DMS 273 treated with DMSO at 0.1 percent for 48 hours (cell line): ENCODE measurements around the gene PA2G4.
"Not testable (repeated sequence)": the region's sequence is repeated elsewhere in the genome, so short reads cannot be mapped to it uniquely, and the experiment has no call there.

ENCODE experiments used
- DNase-seq: peaks from one replicate; lab custom pipeline; 2025; lab: John Stamatoyannopoulos, UW

Gene PA2G4

DNA sequence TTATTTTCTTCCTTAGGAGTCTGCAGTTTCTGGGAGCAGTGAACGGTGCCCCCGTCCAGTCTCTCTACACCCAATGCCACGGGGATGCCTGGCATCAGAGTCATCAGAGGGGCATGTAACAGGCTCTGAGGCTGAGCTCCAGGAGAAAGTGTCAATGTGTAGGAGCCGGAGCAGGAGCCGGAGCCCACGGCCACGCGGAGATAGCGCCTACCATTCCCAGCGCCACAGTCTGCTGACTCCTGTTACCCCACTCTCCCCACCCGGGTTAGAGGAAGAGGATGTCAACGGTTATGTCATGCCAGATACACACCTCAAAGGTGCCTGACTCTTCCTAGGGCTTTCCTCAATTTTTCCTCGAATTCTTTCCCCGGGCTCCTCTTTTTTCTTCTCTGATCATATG lies 3.3 kb upstream of the PA2G4 start:
- no peak for DNase-seq

DNA sequence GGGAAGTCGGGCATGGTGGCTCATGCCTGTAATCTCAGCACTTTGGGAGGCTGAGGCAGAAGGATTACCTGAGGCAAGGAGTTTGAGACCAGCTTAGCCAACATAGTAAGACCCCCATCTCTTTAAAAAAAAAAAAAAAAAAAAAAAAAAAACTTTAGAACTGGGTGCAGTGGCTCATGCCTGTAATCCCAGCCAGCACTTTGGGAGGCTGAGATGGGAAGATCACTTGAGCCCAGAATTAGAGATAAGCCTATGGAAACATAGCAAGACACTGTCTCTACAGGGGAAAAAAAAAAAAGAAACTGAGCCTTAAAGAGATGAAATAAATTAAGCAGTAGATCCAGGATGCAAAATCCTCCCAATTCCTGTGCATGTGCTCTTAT lies 1.7 kb upstream of the PA2G4 start:
- no peak for DNase-seq

DNA sequence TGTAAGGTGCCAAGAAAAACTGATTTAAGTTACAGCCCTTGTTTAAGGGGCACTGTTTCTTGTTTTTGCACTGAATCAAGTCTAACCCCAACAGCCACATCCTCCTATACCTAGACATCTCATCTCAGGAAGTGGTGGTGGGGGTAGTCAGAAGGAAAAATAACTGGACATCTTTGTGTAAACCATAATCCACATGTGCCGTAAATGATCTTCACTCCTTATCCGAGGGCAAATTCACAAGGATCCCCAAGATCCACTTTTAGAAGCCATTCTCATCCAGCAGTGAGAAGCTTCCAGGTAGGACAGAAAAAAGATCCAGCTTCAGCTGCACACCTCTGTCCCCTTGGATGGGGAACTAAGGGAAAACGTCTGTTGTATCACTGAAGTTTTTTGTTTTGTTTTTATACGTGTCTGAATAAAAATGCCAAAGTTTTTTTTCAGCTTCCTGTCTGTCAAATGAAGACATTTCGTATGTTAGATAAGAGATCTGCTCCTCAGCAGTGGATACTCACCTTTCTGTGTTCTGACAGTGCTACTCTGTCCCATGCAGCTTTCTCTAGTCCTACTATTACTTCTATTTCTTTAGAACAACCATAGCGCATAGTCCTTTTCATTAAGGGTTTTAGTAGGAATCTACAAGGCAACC lies 1.2 kb upstream of the PA2G4 start:
- no peak for DNase-seq

DNA sequence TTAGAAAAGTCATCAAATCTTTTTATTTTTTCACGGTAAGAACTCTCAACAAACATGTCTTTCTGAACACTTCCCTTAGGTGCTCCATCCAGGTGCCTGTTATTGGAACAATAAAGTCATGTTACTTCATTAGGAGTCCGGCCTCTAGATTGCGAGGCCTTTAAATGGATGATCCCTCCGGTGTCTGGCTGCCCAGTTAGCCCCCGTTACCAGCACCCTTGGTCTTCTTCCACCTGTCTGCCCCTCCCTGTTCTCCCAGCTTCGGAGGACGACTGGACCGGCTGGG lies 593 bp upstream of the PA2G4 start:
- no peak for DNase-seq

DNA sequence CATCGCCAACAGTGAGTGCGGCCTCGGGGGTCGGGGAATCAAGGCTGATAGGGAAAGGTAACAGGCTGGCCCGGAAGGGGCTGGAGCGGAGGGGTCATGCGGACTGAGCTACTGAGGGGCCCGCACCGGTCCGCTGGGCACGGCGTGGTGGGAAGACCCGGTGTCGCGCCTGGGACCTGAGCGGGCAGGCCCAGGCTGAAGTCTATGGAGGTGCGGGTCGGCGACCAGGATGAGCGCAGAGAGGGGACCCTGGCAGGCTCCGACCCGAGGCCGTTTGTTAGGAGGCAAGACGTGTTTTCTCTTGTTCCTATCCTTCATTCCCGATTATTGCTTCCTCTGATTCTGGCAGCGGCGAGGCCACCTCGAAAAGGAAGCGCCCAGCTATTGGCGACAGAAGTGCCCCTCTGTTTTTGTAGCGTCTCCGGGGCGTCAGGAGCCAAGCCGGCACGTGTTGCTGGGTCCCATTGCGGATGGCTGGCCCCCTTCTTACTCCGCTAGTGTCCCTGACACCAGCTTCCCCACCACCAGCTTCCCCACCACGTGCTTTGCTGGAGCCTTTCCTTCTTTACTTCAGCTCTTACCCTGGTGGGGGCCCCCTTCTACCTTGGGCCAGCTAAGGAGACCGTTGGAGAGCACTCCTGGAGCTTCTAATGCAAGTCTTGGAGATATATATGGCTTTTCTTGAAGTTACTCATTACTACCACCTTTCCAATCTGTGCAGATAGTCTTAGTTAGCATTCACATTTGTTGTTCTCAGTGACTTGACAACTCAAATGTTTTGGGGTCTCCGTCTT lies 653 bp downstream of the PA2G4 start:
- DNase-seq: no peak

DNA sequence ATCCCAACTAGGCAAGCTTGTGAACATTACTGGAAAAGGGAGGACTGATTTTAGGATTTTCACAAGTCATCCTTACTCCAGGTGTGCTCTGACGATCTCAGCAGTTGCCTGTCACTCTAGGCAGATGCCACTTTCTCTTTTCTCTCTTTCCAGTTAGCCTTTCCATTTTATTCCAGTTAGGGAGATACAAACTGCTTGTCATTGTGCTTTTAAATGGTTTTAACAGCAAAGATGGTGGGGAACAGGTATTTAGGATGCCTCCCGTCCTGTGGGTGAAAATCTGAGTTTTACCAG lies 1.2 kb downstream of the PA2G4 start:
- no peak for DNase-seq

DNA sequence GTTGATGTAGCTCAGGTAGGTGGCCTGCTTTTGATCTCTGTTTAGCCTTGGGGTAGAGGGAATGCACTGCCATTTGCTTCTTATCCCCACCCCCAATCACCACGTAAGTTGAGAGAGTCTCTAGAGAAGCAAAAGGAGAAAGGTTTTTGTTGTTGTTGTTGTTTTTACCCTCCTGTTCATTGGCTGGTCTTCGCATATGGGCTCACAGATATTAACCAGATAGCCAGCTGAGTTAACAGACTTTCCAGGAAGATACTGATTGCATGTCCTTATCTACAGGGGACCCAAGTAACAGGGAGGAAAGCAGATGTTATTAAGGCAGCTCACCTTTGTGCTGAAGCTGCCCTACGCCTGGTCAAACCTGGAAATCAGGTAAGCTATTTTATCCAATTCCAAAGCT lies 2.9 kb downstream of the PA2G4 start:
- no peak for DNase-seq

DNA sequence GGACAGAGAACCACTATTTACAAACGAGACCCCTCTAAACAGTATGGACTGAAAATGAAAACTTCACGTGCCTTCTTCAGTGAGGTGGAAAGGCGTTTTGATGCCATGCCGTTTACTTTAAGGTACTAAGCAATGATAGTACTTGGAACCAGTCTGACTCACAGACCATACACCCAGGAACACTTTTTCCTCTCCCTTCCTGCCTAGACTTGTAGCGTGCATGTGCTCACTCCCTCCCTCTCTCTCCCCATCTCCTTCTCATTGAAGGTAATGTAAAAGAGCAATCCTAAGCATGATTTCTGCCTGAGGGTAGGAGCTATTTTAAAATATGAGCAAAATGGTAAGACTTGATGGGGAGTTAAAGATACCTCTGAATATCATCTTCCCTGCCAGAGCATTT lies 6.2 kb downstream of the PA2G4 start:
- no peak for DNase-seq

DNA sequence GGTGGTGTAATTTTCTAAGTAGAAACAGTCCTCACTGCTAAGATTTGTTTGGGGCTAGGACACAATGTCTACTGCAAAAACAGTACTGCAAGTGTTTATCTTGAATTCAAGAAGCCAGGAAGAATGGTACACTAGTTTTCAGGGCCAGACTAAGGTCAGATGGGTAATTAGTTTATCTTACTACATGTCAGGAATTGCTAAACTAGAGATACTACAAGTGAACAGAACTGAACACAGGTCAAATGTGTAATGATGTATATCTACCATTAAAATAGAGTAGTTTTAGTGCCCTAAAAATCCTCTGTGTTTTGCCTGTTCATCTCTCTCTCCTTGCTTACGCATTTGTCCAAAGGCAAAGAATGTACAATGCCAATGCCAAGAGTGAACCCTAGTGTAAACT lies 9.7 kb downstream of the PA2G4 start:
- DNase-seq: no peak

DNA sequence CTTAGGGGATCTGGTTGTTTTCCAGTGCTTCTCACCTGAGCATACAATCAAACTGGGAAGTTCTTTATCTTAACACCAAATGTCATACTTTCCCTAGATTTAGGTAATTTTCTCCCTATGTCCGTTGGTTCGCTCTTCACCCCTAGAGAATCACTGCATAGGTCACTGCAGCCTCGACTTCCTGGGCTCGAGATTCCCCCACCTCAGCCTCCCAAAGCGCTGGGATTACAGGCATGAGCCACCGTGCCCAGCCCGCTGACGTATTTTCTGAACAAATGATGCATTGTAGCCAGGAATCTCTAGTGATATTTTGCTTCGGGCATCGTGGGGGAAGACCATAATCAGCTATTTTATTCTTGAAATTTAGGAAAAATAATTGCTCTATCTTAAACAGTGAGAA lies 11.0 kb downstream of the PA2G4 start:
- no peak for DNase-seq

DNA sequence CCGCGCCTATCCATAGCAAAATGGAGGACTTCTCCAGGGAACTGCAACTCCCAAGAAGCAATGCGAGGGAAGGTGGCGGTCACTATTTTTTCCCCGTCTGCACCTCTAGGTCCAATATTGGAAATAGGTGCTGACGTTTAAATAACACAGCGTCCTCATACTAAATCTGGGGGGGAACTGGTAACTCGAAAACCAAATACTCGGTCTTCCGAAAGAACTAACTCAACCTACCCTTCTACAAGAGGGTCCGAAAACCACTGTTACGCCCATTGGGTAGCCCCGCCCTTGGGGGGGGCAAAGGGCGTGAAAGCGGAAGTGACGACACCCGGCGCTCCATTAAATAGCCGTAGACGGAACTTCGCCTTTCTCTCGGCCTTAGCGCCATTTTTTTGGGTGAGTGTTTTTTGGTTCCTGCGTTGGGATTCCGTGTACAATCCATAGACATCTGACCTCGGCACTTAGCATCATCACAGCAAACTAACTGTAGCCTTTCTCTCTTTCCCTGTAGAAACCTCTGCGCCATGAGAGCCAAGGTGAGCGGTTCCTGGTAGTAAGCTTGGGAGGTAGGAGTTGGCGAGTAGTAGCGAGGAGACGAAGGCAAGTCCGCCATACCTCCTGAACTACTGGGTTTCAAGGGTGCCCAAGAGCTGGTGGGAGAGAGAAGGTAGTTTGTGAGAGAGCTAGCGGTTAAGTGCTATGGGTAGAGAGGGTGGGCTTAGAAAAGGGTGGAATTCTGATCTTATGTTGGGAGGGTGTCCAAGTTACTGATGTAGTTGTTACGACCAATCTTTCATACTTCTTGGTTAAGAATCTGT lies 12.1 kb downstream of the PA2G4 start, which contains the start of gene RPL41:
Gene RPL41 (plus strand): TSS at position 367 of the 815 bp plus-strand sequence.
- DNase-seq: peak; percentile 67

DNA sequence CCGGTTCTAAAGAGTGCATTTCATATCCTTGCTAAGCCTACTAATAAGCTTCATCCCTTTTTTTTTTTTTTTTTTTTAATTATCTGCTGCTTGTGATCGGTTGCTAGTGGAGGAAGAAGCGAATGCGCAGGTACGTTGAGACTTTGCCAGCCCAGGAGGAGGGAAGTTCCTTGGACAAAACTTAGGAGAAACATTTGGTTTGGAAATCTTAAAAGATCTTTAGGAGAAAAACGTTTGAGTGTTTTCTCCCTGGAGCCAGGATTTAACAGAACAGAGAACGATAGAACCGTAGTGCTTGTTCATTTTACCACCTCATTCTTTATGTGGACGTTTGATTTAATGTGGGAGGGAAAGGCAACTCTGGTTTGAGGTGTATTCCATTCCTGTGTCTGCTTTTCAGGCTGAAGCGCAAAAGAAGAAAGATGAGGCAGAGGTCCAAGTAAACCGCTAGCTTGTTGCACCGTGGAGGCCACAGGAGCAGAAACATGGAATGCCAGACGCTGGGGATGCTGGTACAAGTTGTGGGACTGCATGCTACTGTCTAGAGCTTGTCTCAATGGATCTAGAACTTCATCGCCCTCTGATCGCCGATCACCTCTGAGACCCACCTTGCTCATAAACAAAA lies 12.8 kb downstream of the PA2G4 start:
- not testable (repeated sequence) for DNase-seq

DNA sequence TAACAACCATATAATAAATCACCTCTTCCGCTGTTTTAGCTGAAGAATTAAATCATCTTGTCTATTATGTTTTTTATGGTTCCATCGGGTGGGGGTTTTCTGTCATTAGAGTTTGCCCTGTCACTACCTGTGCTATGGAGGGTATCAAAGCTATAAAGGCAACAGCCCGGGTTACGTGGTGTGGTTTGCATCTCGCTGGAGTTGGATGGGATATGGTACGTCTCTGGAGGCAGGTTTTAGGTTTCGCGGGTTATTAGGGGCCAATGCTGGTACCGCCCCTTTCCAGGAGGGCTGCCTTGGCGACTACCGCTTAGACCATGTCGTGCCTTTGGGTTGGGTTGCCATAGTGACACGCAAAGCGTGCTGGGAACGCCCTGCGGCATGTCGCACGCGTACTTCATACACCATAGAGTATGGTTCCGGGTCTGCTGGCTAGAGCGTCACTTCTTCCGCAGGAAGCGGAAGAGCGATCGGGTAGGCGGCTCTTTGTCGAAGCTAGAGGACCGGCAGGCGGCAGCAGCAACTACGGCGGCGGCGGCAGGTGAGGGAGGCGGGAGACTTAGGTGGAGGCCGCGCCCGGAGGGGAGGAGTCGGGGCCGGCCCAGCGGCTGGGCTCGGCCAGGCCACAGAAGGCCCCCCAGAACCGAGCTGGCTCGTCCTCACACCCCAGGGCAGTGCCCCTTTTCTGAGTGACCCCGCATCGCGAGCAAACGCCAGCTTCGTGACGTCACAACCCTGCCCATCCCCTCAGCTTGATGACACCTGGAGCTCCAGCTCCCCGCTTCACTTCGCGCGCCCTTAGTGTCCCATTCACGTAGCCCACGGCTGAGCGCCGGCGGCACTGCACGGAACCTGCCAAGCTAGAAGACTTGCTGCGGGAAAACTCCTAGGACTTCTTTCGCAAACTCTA lies 13.7 kb downstream of the PA2G4 start, which contains the start of gene ZC3H10:
Gene ZC3H10 (plus strand): TSS at position 489 of the 910 bp plus-strand sequence. CDS start 2,297 bp downstream, outside the sequence.
- DNase-seq: peak; percentile 99

DNA sequence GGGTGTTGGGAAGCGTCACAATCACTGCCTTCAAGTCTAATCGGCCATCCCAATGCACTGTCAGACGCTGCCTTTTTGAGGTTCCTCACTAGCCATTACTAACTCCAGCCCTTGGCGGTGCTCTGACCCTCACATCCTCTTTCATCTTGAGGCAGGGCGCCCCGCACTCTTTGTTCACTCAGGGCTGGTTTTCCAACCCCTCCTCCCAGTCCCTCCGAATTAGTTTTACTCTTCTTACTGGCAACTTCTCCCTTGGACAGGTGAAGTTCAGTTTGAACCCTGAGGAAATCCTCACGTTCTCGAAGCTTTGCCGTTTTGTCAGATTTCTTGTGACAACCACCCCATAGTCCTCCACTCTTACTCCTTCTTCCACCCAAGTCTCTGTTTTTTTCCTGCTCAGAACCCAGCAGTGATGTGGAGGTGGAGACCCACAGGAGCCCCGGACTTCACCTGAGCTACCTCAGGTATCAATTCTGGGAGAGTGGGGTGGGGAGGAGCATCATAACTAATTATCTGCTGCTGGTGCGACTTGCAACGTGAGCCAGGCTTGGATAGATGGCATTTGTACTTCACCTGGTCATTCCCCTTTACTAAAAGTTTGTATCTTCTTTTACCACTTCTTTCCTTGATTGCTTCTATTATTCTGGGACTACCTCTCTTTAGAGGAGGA lies 14.5 kb downstream of the PA2G4 start:
- DNase-seq: no peak

DNA sequence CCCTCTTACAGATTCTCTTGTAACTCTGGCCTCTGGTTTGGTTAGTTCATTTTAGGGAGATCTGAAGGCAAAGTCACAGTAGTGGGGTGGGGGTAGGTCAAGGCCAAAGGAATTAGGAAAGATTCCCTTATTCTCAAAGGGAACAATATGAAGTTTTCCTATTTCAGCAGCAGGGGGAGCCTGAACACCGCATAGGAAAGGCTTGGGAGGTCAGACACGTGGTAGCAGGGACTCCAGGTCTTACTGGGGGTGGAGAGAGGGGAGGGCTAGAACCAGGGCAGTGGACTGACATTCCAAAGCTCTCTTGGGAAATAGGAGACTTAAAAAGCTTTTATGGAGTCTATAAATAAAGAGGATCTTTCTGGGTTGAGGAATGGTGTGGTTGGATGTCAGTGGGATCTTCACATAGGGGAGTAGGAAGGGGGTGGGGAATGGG lies 15.0 kb downstream of the PA2G4 start:
- DNase-seq: peak; percentile 36

DNA sequence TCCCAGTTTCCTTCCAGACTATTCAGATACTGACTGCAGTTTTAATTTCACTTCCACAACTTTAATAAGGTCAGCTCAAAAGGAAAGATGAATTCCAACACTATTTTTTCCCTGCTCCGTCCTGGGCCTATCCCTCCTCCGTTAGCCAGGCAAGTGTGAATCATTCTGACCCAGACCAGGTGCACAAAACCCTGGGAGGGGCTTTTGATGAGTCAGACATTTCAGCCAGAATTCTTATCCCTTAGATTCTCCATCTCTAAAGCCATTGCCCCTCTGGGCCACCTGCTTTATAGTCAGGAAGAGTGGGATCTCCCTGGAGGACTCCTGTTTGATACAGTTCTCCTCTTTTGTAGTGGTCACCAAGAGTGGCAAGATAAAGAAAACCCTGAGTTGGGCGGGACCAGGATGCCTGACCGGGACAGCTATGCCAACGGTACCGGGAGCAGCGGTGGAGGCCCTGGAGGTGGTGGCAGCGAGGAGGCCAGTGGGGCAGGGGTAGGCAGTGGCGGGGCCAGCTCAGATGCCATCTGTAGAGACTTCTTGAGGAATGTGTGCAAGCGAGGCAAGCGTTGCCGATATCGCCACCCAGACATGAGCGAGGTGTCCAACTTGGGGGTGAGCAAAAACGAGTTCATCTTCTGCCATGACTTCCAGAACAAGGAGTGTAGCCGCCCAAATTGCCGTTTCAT lies 15.9 kb downstream of the PA2G4 start:
- DNase-seq: no peak

DNA sequence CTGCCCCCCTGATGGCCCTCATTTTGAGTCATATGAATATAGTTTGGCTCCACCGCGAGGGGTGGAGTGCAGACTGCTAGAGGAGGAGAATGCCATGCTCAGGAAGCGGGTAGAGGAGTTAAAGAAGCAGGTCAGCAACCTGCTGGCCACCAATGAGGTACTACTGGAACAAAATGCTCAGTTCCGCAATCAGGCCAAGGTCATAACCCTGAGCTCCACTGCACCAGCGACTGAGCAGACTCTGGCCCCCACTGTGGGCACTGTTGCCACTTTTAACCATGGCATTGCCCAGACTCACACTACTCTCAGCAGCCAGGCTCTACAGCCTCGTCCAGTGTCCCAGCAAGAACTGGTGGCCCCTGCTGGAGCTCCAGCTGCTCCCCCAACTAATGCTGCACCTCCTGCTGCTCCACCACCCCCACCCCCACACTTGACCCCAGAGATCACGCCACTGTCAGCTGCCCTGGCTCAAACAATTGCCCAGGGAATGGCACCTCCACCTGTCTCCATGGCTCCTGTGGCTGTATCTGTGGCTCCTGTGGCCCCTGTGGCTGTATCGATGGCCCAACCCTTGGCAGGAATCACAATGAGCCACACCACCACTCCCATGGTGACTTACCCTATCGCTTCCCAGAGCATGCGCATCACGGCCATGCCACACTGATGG lies 17.0 kb downstream of the PA2G4 start:
- no peak for DNase-seq

DNA sequence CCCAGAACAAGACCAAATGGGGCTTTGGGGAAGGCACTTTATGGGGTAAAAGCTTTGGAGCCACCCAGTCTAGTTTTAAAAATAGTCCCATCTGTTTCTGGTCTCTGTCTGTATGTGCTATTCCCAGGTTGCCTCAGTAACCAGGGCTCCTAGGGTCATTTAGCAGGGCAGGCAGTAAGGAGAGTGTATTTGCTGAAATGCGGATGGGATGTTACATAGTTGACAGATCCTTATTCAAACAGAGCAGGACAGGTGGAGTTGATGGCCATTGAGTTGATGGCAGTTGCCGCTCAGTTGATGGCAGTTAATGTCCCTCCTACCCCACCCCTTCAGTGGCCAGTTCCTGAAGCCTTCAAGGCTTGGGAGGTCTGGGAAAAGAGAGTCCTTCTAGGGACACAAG lies 18.3 kb downstream of the PA2G4 start:
- DNase-seq: no peak

DNA sequence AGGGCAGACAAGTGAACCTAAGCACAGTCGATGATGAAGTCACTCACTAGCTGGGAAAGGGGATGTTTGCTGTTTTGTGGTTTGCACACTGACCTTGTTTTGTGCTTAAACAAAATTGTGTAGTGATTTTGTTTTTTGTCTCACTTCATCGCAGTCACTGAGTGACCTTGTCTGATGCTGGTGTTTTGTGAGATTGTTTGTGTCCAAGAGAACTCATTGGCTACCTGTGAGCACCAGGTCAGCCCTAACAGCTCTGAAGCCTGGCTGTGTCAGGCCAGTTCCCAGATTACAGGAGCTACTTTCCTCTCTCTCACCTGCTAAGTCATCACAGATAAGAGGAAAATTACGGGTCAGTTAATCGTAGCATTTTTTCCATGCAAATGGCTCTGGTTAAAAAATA lies 19.8 kb downstream of the PA2G4 start:
- DNase-seq: no peak

DNA sequence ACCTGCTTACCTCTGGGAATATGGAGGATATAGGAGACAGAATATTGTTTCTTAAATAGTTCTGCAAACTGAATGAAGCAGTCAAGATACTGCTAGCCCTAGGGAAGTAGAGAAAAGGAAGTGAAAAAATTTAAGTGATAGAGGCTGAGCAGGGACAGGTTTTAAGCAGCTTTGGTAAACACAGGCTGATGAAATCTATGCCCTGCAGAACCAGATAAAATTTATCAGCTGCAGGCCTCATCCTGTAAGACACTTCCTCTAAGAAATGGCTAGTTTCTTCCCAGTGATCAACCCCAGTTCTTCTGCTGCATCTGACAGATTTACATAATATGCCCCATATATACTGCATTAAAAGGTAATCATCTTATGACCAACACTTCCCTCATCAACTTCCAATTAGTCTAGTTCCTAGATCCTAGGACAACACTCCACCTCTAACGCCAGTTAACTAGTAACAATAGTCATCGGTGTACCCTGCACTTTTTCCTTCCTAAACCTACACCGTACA lies 22.4 kb downstream of the PA2G4 start:
- no peak for DNase-seq
